ENCODE measurements around the gene NFIX.

- no peak for TF ChIP-seq CTCF (IDR thresholded peaks at IDR 0.05)
- TF ChIP-seq EZH2 (IDR thresholded peaks at IDR 0.05; ENCODE audit: borderline replicate concordance, insufficient read depth, low read depth, low read length, poor library complexity, severe bottlenecking), result no peak
Measured at GRCh38 chr19:12992729-12993128, 2.5 kb upstream of the NFIX start.
